ENCODE measurements around the gene AGK. TPM values are rescaled to one million over a fixed set of nuclear protein-coding genes. Genes with fewer than 3 reads are reported as not detected.

AGK gene
- total and polyA plus RNA-seq, 4 donors = 13.7 to 39.1 (median 20.9) TPM

DNA sequence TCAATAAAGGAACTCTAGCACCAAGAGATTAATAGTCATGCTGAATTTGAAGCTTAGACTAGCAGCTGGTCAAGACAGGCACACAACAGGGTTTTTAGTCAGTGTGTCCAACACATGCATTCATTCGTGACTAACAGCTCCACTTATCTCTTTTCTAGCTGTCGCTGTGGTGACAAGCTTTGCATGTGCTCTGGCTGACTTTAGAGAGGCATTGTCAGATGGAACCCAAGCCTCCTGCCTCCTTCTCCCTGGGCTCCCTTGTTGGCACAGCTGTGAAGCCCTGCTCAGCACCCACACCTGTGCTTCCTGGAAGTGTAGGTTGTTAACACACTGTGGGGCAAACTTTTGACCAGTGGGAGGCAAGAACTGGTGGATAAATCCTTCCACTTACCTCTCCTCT, 9.8 kb upstream of the AGK start:
- Histone ChIP-seq H3K27ac (ENCODE audit: low read depth in 1 of 2, low read length in 1 of 2) (no peak overlapping the region), H3K36me3 (ENCODE audit: control insufficient read depth in 4 of 4, insufficient read depth in 4 of 4, low read length in 4 of 4) (no peaks in the 10 kb centered on the region), H3K9me3 (ENCODE audit: control insufficient read depth in 4 of 4, insufficient read depth in 3 of 4, low read length in 3 of 4) (no peaks in the 10 kb centered on the region), H3K4me3 (no peak overlapping the region), H3K27me3 (ENCODE audit: control insufficient read depth in 3 of 3, insufficient read depth in 3 of 3, low read length in 2 of 3) (no peaks in the 10 kb centered on the region), H3K9ac (ENCODE audit: insufficient read depth in 1 of 2, low read length in 2 of 2) (no peak overlapping the region), H3K4me1 (ENCODE audit: control insufficient read depth in 5 of 5, insufficient read depth in 5 of 5, low read length in 5 of 5) (no peaks in the 10 kb centered on the region)
- no peak for TF ChIP-seq CTCF (IDR thresholded peaks at IDR 0.05; ENCODE audit: control extremely low read depth, extremely low read depth)
- DNase-seq (no peak), ATAC-seq (ENCODE audit: insufficient read depth, low FRiP score) (no peak)
- WGBS, 2 donors = 63 to 76% methylated on average over 2 of the region's 2 CpGs

DNA sequence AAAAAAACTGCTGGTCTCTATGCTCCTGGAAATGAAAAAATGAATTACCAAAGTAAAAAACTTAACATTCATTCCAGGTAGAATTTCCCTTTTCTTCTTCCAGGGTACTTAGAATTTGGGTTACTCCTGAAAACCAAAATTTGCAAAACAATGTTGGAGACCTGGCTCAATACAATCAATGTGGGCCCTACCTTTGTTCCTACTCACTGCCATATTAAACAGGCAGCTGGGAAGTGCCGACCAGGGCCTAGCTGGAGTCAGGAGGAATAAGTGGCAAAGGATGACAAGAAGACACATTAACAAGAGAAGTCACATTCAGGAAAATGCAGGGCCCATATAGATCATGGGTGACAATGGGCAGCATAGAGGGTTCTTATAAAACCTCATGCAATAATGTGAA, 6.4 kb upstream of the AGK start:
- Histone ChIP-seq H3K36me3 (ENCODE audit: control insufficient read depth in 4 of 4, insufficient read depth in 4 of 4, low read length in 4 of 4) (no peaks in the 10 kb centered on the region), H3K27me3 (ENCODE audit: control insufficient read depth in 3 of 3, insufficient read depth in 3 of 3, low read length in 2 of 3) (no peaks in the 10 kb centered on the region), H3K9me3 (ENCODE audit: control insufficient read depth in 4 of 4, insufficient read depth in 3 of 4, low read length in 3 of 4) (no peaks in the 10 kb centered on the region), H3K4me1 (ENCODE audit: control insufficient read depth in 5 of 5, insufficient read depth in 5 of 5, low read length in 5 of 5) (no peaks in the 10 kb centered on the region), H3K9ac (ENCODE audit: insufficient read depth in 1 of 2, low read length in 2 of 2) (no peak overlapping the region), H3K27ac (ENCODE audit: low read depth in 1 of 2, low read length in 1 of 2) (no peak overlapping the region), H3K4me3 (no peak overlapping the region)
- ATAC-seq (ENCODE audit: insufficient read depth, low FRiP score) (no peak), DNase-seq (no peak)
- 67 to 86% methylated on average over 1 of the region's 1 CpG for WGBS, 2 donors
- TF ChIP-seq CTCF (IDR thresholded peaks at IDR 0.05; ENCODE audit: control extremely low read depth, extremely low read depth) = no peak

- H3K27me3 ChIP-seq (ENCODE audit: control insufficient read depth in 3 of 3, insufficient read depth in 3 of 3, low read length in 2 of 3) = no peaks in the 10 kb centered on the region
- H3K4me3 ChIP-seq = no peak overlapping the region
- no peaks in the 10 kb centered on the region for H3K36me3 ChIP-seq (ENCODE audit: control insufficient read depth in 4 of 4, insufficient read depth in 4 of 4, low read length in 4 of 4)
- WGBS, 2 donors = 64 to 81% methylated on average over 2 of the region's 2 CpGs
- DNase-seq (no peak), ATAC-seq (ENCODE audit: insufficient read depth, low FRiP score) (no peak)
- H3K9me3 ChIP-seq (ENCODE audit: control insufficient read depth in 4 of 4, insufficient read depth in 3 of 4, low read length in 3 of 4) = no peaks in the 10 kb centered on the region
- TF ChIP-seq CTCF (IDR thresholded peaks at IDR 0.05; ENCODE audit: control extremely low read depth, extremely low read depth) = no peak
- no peak overlapping the region for H3K27ac ChIP-seq (ENCODE audit: low read depth in 1 of 2, low read length in 1 of 2)
- H3K4me1 ChIP-seq (ENCODE audit: control insufficient read depth in 5 of 5, insufficient read depth in 5 of 5, low read length in 5 of 5) = peaks cover 0 to 13% (median 3%) of the 10 kb centered on the region in 5 donors
- H3K9ac ChIP-seq (ENCODE audit: insufficient read depth in 1 of 2, low read length in 2 of 2) = no peak overlapping the region
Measured at GRCh38 chr7:141549582-141549981, 1.6 kb upstream of the AGK start.

All from lung (tissue), 12 donors.